HFF-Myc (cell line): Measurements from ENCODE around the gene LMTK3.

Experiments
- DNase-seq: peaks from one replicate; pipeline ENCODE4 v3.0.0-alpha.2; 2011; ENCODE audit warnings: low read depth; ENCODE audit errors: extremely low read depth
- H3K4me3 ChIP-seq: replicated peaks from 2 replicates; pipeline ENCODE4 v1.5.1; 2011; ENCODE audit warnings: low read depth, mild to moderate bottlenecking, control low read depth, low read length
- CTCF ChIP-seq: IDR thresholded peaks from 2 replicates; pipeline ENCODE4 v1.5.1; 2012; ENCODE audit warnings: mild to moderate bottlenecking, low read depth, low read length, control low read depth; ENCODE audit errors: missing control alignments

LMTK3 gene

GRCh38 chr19:48511800-48512503, at the start of gene LMTK3:
Gene LMTK3 (minus strand): TSS chr19:48511835. CDS start chr19:48511576, 259 bp downstream.
- no peak for TF ChIP-seq CTCF
- H3K4me3 ChIP-seq = no peak within 1 kb of the TSS
- DNase-seq = no peak

- no peak for TF ChIP-seq CTCF
- no peak for DNase-seq
- H3K4me3 ChIP-seq = no peak overlapping the region
These were observed 49.8 kb upstream of the LMTK3 start for GRCh38 chr19:48561412-48561811.

GRCh38 chr19:48560095-48560530, 48.5 kb upstream of the LMTK3 start:
- TF ChIP-seq CTCF = no peak
- DNase-seq = no peak

GRCh38 chr19:48558018-48558684, 46.5 kb upstream of the LMTK3 start:
- TF ChIP-seq CTCF = no peak

More at GRCh38 chr19:48560095-48560530, 48.5 kb upstream of the LMTK3 start:
- no peak overlapping the region for H3K4me3 ChIP-seq

GRCh38 chr19:48556825-48557224, 45.2 kb upstream of the LMTK3 start:
- DNase-seq = no peak
- H3K4me3 ChIP-seq = no peak overlapping the region
- no peak for TF ChIP-seq CTCF

More at GRCh38 chr19:48558018-48558684, 46.5 kb upstream of the LMTK3 start:
- no peak overlapping the region for H3K4me3 ChIP-seq
- DNase-seq = no peak

GRCh38 chr19:48556163-48556562, 44.5 kb upstream of the LMTK3 start:
- H3K4me3 ChIP-seq = no peak overlapping the region
- no peak for DNase-seq
- no peak for TF ChIP-seq CTCF
